Tibial artery (tissue), 4 donors: Measurements from ENCODE around the gene ITGAE.
"Not testable (repeated sequence)": the region's sequence is repeated elsewhere in the genome, so short reads cannot be mapped to it uniquely, and the experiment has no call there.

Experiments
- DNase-seq, 2 donors: peaks; one replicate each; pipeline ENCODE4 v3.0.0-alpha.2; 2019
- H3K27ac ChIP-seq, 2 donors: fragments of 200-600 bp; sonication (generic) in 1 of 2; 1 replicate in 1 of 2; 2 replicates in 1 of 2; pipeline ENCODE4 v1.5.1; 2018 to 2019; ENCODE audit warnings: mild to moderate bottlenecking in 1 of 2
- H3K27me3 ChIP-seq, 2 donors: fragments of 200-600 bp; sonication (generic) in 1 of 2; one replicate each; pipeline versions ENCODE4 v1.5.1 to v1.6.0; 2016 to 2019
- H3K36me3 ChIP-seq, 3 donors: fragments of 200-600 bp; sonication (generic) in 2 of 3; one replicate each; pipeline ENCODE4 v1.5.1; 2016 to 2019; ENCODE audit warnings: mild to moderate bottlenecking in 2 of 3
- H3K4me1 ChIP-seq, 4 donors: fragments of 200-600 bp; sonication (generic) in 2 of 4; 1 replicate in 3 of 4; 2 replicates in 1 of 4; pipeline ENCODE4 v1.5.1; 2016 to 2019
- H3K4me3 ChIP-seq, 2 donors: fragments of 200-600 bp; sonication (generic) in 1 of 2; 1 replicate in 1 of 2; 2 replicates in 1 of 2; pipeline ENCODE4 v1.5.1; 2018 to 2019; ENCODE audit warnings: mild to moderate bottlenecking in 2 of 2
- H3K9me3 ChIP-seq, 3 donors: fragments of 200-600 bp; sonication (generic) in 1 of 3; one replicate each; pipeline ENCODE4 v1.5.1; 2016 to 2019
- CTCF ChIP-seq, 2 experiments: fragments of 200-600 bp in 1 of 2; fragments of 450-650 bp in 1 of 2; IDR thresholded peaks; one replicate each; pipeline ENCODE4 v1.5.1; 2017 to 2019; ENCODE audit warnings: antibody characterized with exemption in 2 of 2, mild to moderate bottlenecking in 1 of 2, moderate library complexity in 1 of 2
- intact Hi-C: fragments of 100-400 bp; cut with DNase I; formaldehyde crosslinking; loops from one replicate; pipeline ENCODE4 v1.15.0; 2023; ENCODE audit warnings: low total_unique reads

Gene ITGAE

GRCh38 chr17:3738562-3739295, 62.3 kb downstream of the ITGAE start:
- intact Hi-C loops: loop anchor here (10.0 kb wide), 1 partner anchor 106 kb away; the partner anchor contains the start of gene NCBP3
- DNase-seq: no peak
- no peaks in the 10 kb centered on the region for H3K9me3 ChIP-seq
- H3K27me3 ChIP-seq: peaks cover 0 to 12% of the 10 kb centered on the region in 2 donors
- H3K4me1 ChIP-seq: peaks cover 0 to 15% (median 5%) of the 10 kb centered on the region in 4 donors
- no peak overlapping the region for H3K27ac ChIP-seq
- peak overlapping the region in 1 of 2 donors; percentile 9 for H3K4me3 ChIP-seq
- TF ChIP-seq CTCF (IDR thresholded peaks at IDR 0.05): no peak
- no peaks in the 10 kb centered on the region for H3K36me3 ChIP-seq

- H3K4me1 ChIP-seq: peaks cover 0 to 15% (median 5%) of the 10 kb centered on the region in 4 donors
- H3K36me3 ChIP-seq: no peaks in the 10 kb centered on the region
- no peak for DNase-seq
- intact Hi-C loops: loop anchor here (10.0 kb wide), 1 partner anchor 109 kb away; the partner anchor contains the start of gene NCBP3
- no peak overlapping the region for H3K27ac ChIP-seq
- no peak overlapping the region for H3K4me3 ChIP-seq
- TF ChIP-seq CTCF (IDR thresholded peaks at IDR 0.05): no peak
- H3K27me3 ChIP-seq: peaks cover 0 to 12% of the 10 kb centered on the region in 2 donors
- H3K9me3 ChIP-seq: no peaks in the 10 kb centered on the region
These were observed 65.5 kb downstream of the ITGAE start for GRCh38 chr17:3735515-3735914.

- not testable (repeated sequence) for H3K27ac ChIP-seq, H3K9me3 ChIP-seq, H3K36me3 ChIP-seq, H3K4me3 ChIP-seq, DNase-seq
- peaks cover 0 to 12% of the 10 kb centered on the region in 2 donors for H3K27me3 ChIP-seq
- intact Hi-C loops: loop anchor here (10.0 kb wide), 1 partner anchor 110 kb away; the partner anchor contains the start of gene NCBP3
- H3K4me1 ChIP-seq: peaks cover 0 to 15% (median 5%) of the 10 kb centered on the region in 4 donors
These were observed 66.1 kb downstream of the ITGAE start for GRCh38 chr17:3734911-3735276.

GRCh38 chr17:3732210-3732621, 68.8 kb downstream of the ITGAE start:
- Histone ChIP-seq H3K27me3 (peaks cover 0 to 12% of the 10 kb centered on the region in 2 donors), H3K4me3 (no peak overlapping the region), H3K4me1 (peaks cover 0 to under 1% (median under 1%) of the 10 kb centered on the region in 4 donors), H3K36me3 (no peaks in the 10 kb centered on the region), H3K27ac (no peak overlapping the region), H3K9me3 (no peaks in the 10 kb centered on the region)
- no peak for TF ChIP-seq CTCF (IDR thresholded peaks at IDR 0.05)
- DNase-seq: no peak
- intact Hi-C loops: loop anchor here (10.0 kb wide), 1 partner anchor 113 kb away; the partner anchor contains the start of gene NCBP3

GRCh38 chr17:3730881-3731429, 70.0 kb downstream of the ITGAE start:
- peaks cover 0 to 12% of the 10 kb centered on the region in 2 donors for H3K27me3 ChIP-seq
- DNase-seq: no peak
- H3K4me3 ChIP-seq: no peak overlapping the region
- H3K4me1 ChIP-seq: no peaks in the 10 kb centered on the region
- no peak for TF ChIP-seq CTCF (IDR thresholded peaks at IDR 0.05)
- intact Hi-C loops: loop anchor here (10.0 kb wide), 1 partner anchor 114 kb away; the partner anchor contains the start of gene NCBP3
- H3K27ac ChIP-seq: no peak overlapping the region
- no peaks in the 10 kb centered on the region for H3K9me3 ChIP-seq
- no peaks in the 10 kb centered on the region for H3K36me3 ChIP-seq

GRCh38 chr17:3729881-3730280, 71.1 kb downstream of the ITGAE start:
- intact Hi-C loops: loop anchor here (10.0 kb wide), 1 partner anchor 115 kb away; the partner anchor contains the start of gene NCBP3
- no peaks in the 10 kb centered on the region for H3K4me1 ChIP-seq
- no peak for DNase-seq
- peaks cover 0 to 5% of the 10 kb centered on the region in 2 donors for H3K27me3 ChIP-seq
- no peak for TF ChIP-seq CTCF (IDR thresholded peaks at IDR 0.05)
- H3K36me3 ChIP-seq: no peaks in the 10 kb centered on the region
- H3K27ac ChIP-seq: no peak overlapping the region
- no peak overlapping the region for H3K4me3 ChIP-seq
- H3K9me3 ChIP-seq: no peaks in the 10 kb centered on the region

- H3K27ac ChIP-seq, H3K4me3 ChIP-seq, DNase-seq, H3K9me3 ChIP-seq, H3K27me3 ChIP-seq, H3K36me3 ChIP-seq, intact Hi-C loops: not testable (repeated sequence)
- peaks cover 0 to 10% (median 9%) of the 10 kb centered on the region in 4 donors for H3K4me1 ChIP-seq
These were observed 72.9 kb downstream of the ITGAE start for GRCh38 chr17:3728099-3728498.
